Measurements from ENCODE around the gene ST7.
"Not testable (repeated sequence)": the region's sequence is repeated elsewhere in the genome, so short reads cannot be mapped to it uniquely, and the experiment has no call there.

Gene ST7

GRCh38 chr7:117024811-117025210 lies 71.5 kb downstream of the ST7 start:
- no peak for DNase-seq (ENCODE audit: low read depth in 1 of 2, low spot score in 1 of 2)

GRCh38 chr7:117025891-117026290 lies 72.6 kb downstream of the ST7 start:
- no peak for DNase-seq (ENCODE audit: low read depth in 1 of 2, low spot score in 1 of 2)

GRCh38 chr7:117030346-117030745 lies 77.0 kb downstream of the ST7 start:
- not testable (repeated sequence) for DNase-seq (ENCODE audit: low read depth in 1 of 2, low spot score in 1 of 2)

- DNase-seq (ENCODE audit: low read depth in 1 of 2, low spot score in 1 of 2): not testable (repeated sequence)
These were observed 77.5 kb downstream of the ST7 start for GRCh38 chr7:117030793-117031192.

GRCh38 chr7:117032810-117033209 lies 79.5 kb downstream of the ST7 start:
- DNase-seq (ENCODE audit: low read depth in 1 of 2, low spot score in 1 of 2): no peak

GRCh38 chr7:117034851-117035464 lies 81.7 kb downstream of the ST7 start:
- DNase-seq (ENCODE audit: low read depth in 1 of 2, low spot score in 1 of 2): no peak

- DNase-seq (ENCODE audit: low read depth in 1 of 2, low spot score in 1 of 2): no peak
These were observed 82.2 kb downstream of the ST7 start for GRCh38 chr7:117035465-117035862.

- DNase-seq (ENCODE audit: low read depth in 1 of 2, low spot score in 1 of 2): no peak
These were observed 82.9 kb downstream of the ST7 start for GRCh38 chr7:117036053-117036669.

GRCh38 chr7:117036836-117037235 lies 83.5 kb downstream of the ST7 start:
- no peak for DNase-seq (ENCODE audit: low read depth in 1 of 2, low spot score in 1 of 2)

- no peak for DNase-seq (ENCODE audit: low read depth in 1 of 2, low spot score in 1 of 2)
These were observed 85.1 kb downstream of the ST7 start for GRCh38 chr7:117038408-117038807.

- DNase-seq (ENCODE audit: low read depth in 1 of 2, low spot score in 1 of 2): no peak
These were observed 87.7 kb downstream of the ST7 start for GRCh38 chr7:117041007-117041406.

- no peak for DNase-seq (ENCODE audit: low read depth in 1 of 2, low spot score in 1 of 2)
These were observed 88.5 kb downstream of the ST7 start for GRCh38 chr7:117041822-117042221.

- DNase-seq (ENCODE audit: low read depth in 1 of 2, low spot score in 1 of 2): no peak
These were observed 90.0 kb downstream of the ST7 start for GRCh38 chr7:117043108-117043825.

GRCh38 chr7:117044664-117045063 lies 91.4 kb downstream of the ST7 start:
- no peak for DNase-seq (ENCODE audit: low read depth in 1 of 2, low spot score in 1 of 2)

GRCh38 chr7:117045927-117046710 lies 92.8 kb downstream of the ST7 start:
- DNase-seq (ENCODE audit: low read depth in 1 of 2, low spot score in 1 of 2): no peak

- no peak for DNase-seq (ENCODE audit: low read depth in 1 of 2, low spot score in 1 of 2)
These were observed 94.2 kb downstream of the ST7 start for GRCh38 chr7:117047496-117047895.

- DNase-seq (ENCODE audit: low read depth in 1 of 2, low spot score in 1 of 2): no peak
These were observed 95.0 kb downstream of the ST7 start for GRCh38 chr7:117048114-117048866.

GRCh38 chr7:117048882-117049281 lies 95.6 kb downstream of the ST7 start:
- DNase-seq (ENCODE audit: low read depth in 1 of 2, low spot score in 1 of 2): no peak

- DNase-seq (ENCODE audit: low read depth in 1 of 2, low spot score in 1 of 2): no peak
These were observed 98.5 kb downstream of the ST7 start for GRCh38 chr7:117051808-117052207.

GRCh38 chr7:117053432-117053831 lies 100.1 kb downstream of the ST7 start:
- DNase-seq (ENCODE audit: low read depth in 1 of 2, low spot score in 1 of 2): no peak

GRCh38 chr7:117061751-117062150 lies 108.5 kb downstream of the ST7 start:
- no peak for DNase-seq (ENCODE audit: low read depth in 1 of 2, low spot score in 1 of 2)

Data from stimulated activated CD4-positive, alpha-beta T cell treated with anti-CD3 and anti-CD28 coated beads, Interleukin-15, amount 100 ng/mL, for 1 hour (primary cell).